Neural progenitor cell (in vitro differentiated cells): ENCODE measurements around the gene PXDN.

Experiments
- EZH2 ChIP-seq: fragments of 200-600 bp; sonication (generic); IDR thresholded peaks from 2 replicates; pipeline ENCODE4 v1.6.1; 2017; ENCODE audit warnings: antibody characterized with exemption, mild to moderate bottlenecking, moderate library complexity
- TF ChIP-seq, protein P1 (sequence below): fragments of 200-600 bp; sonication (generic); IDR thresholded peaks from 2 replicates; pipeline ENCODE4 v1.5.1; 2017; ENCODE audit warnings: antibody characterized with exemption, mild to moderate bottlenecking

DNA sequence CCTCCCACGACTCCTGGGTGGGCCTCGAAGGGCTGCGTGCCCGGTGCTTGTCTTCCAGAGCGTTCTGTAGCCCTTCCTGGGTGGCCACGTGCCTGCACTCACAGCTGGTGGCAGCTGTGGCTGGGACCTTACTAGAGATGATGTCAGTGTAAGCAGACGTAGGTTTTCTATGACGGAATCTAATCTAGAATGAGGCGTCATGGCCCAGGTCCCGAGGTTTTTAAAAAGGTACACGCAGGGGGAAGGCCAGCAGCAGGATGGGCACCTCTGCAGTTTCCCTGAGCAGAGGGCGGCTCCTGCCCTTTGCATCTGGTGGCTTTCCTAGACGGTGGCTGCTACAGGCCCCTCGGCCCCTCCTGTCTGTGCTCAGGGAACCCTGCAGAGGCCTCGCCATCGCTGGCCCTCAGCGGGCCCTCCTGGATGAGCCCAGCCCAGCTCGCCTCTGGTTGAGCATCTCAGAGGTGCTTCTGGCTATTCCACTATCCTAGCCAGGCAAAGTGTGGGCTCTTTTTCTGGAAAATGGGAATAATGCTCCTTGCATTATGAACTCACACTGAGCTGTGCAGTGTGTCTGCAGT, 49.6 kb upstream of the PXDN start:
- TF ChIP-seq, protein P1, sequence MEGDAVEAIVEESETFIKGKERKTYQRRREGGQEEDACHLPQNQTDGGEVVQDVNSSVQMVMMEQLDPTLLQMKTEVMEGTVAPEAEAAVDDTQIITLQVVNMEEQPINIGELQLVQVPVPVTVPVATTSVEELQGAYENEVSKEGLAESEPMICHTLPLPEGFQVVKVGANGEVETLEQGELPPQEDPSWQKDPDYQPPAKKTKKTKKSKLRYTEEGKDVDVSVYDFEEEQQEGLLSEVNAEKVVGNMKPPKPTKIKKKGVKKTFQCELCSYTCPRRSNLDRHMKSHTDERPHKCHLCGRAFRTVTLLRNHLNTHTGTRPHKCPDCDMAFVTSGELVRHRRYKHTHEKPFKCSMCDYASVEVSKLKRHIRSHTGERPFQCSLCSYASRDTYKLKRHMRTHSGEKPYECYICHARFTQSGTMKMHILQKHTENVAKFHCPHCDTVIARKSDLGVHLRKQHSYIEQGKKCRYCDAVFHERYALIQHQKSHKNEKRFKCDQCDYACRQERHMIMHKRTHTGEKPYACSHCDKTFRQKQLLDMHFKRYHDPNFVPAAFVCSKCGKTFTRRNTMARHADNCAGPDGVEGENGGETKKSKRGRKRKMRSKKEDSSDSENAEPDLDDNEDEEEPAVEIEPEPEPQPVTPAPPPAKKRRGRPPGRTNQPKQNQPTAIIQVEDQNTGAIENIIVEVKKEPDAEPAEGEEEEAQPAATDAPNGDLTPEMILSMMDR = no peak
- TF ChIP-seq EZH2 = no peak
